Heart right ventricle (tissue), 16 donors: Measurements from ENCODE around the gene TBC1D2B. TPM values are rescaled to one million over a fixed set of nuclear protein-coding genes. Genes with fewer than 3 reads are reported as not detected.

Experiments used
- ATAC-seq, 8 donors: fragments of 200-7000 bp; cut with Tn5 transposase; one replicate each; pipeline ENCODE4 v1.9.1; 2020; ENCODE audit warnings: mild to moderate bottlenecking in 8 of 8, moderate library complexity in 8 of 8, moderate number of reproducible peaks in 1 of 8
- DNase-seq, 2 donors: peaks; one replicate each; pipeline ENCODE4 v3.0.0-alpha.2; 2020
- H3K27ac ChIP-seq, 10 donors: fragments of 200-600 bp; sonication (generic) in 2 of 10; one replicate each; pipeline versions ENCODE4 v1.5.0 to v1.8.0; 2020 to 2022; ENCODE audit warnings: mild to moderate bottlenecking in 3 of 10
- H3K27me3 ChIP-seq, 7 donors: fragments of 200-600 bp; one replicate each; pipeline ENCODE4 v1.8.0; 2021 to 2022; ENCODE audit warnings: mild to moderate bottlenecking in 2 of 7
- H3K36me3 ChIP-seq, 9 donors: fragments of 200-600 bp; sonication (generic) in 1 of 9; one replicate each; pipeline versions ENCODE4 v1.5.0 to v1.8.0; 2020 to 2022; ENCODE audit warnings: mild to moderate bottlenecking in 2 of 9
- H3K4me1 ChIP-seq, 9 donors: fragments of 200-600 bp; sonication (generic) in 1 of 9; one replicate each; pipeline versions ENCODE4 v1.5.0 to v1.8.0; 2020 to 2022; ENCODE audit warnings: mild to moderate bottlenecking in 4 of 9
- H3K4me3 ChIP-seq, 10 donors: fragments of 200-600 bp; sonication (generic) in 2 of 10; one replicate each; pipeline versions ENCODE4 v1.5.0 to v1.8.0; 2020 to 2022; ENCODE audit warnings: mild to moderate bottlenecking in 7 of 10, moderate library complexity in 2 of 10
- H3K9me3 ChIP-seq, 11 donors: fragments of 200-600 bp in 10 of 11; sonication (generic) in 2 of 11; one replicate each; pipeline versions ENCODE4 v1.5.0 to v1.8.0; 2013 to 2022; ENCODE audit warnings: mild to moderate bottlenecking in 2 of 11, control low read depth in 1 of 11, moderate library complexity in 1 of 11
- CTCF ChIP-seq, 9 donors: fragments of 200-600 bp; sonication (generic) in 2 of 9; IDR thresholded peaks; one replicate each; pipeline versions ENCODE4 v1.5.0 to v1.8.0; 2021 to 2022; ENCODE audit warnings: antibody characterized with exemption in 9 of 9, mild to moderate bottlenecking in 5 of 9, moderate library complexity in 1 of 9
- WGBS, 2 donors: extraction: QIAGEN DNeasy Blood & Tissue Kit; methylation state at CpG; one replicate each; pipeline ENCODE4 v1.1.7; 2013; ENCODE audit warnings: inconsistent platforms in 1 of 2; 5-methylcytosine and 5-hydroxymethylcytosine counted together
- intact Hi-C, 10 donors: fragments of 100-400 bp; cut with DNase I; formaldehyde crosslinking; loops; one replicate each; pipeline versions ENCODE4 v1.11.1 to v1.14.2; 2022
- polyA plus RNA-seq, 2 donors: library from polyadenylated mRNA; stranded (reverse); fragments of 200-250 nt; gene quantifications; one replicate each; pipeline ENCODE4 v1.2.3, GENCODE V29; 2013
- total RNA-seq, 10 donors: library from RNA; stranded (reverse); fragmentation: NEBNext Ultra II Directional in 3 of 10; extraction: Animal tissue kit (Norgen Biotek cat#: 25700) in 3 of 10; gene quantifications; one replicate each; pipeline versions ENCODE4 v1.2.1 to v1.2.4, GENCODE V29; 2021 to 2023
- donor health status: Arrhythmogenic right ventricular cardiomyopathy.
- donor health status: ischemic (EF 13 %, LVEDD 7.1; RV severe dilation, severe dysfunction).
- donor health status: healthy with polysubstance abuse.
- donor health status: DM: no; HTN: yes; CAD: no.
- donor health status: DM: no; HTN: no; CAD: no.
- donor health status: ischemic (EF 25% LVEDD 6.9; RV normal size, moderate dysfunction).
- donor health status: ischemic (EF 25% LVEDD 5.7; RV mildly dilated, moderate dysfunction).
- donor health status: healthy.
- donor health status: DM: yes; HTN: yes; CAD: no.
- donor health status: Ischemic cardiomyopathy.
- donor health status: ischemic (EF 35%, LVEDD 5.7; RV mildly dilated, moderate dysfunction).
- donor health status: nonischemic (EF 11% LVEDD 7.7; RV severe dilation, severe dysfunction).
- donor health status: DM: yes; HTN: yes; CAD: no.
- donor health status: PGD.
- donor health status: ischemic (EF 29% LVEDD 5.4; RV normal size, mild dysfunction).
- donor health status: nonischemic (EF 23%, LVEDD 6.1; RV moderate dilation, normal function).

TBC1D2B gene
- total and polyA plus RNA-seq, 12 donors, result 4.7 to 20.8 (median 9.6) TPM

GRCh38 chr15:78018946-78019644 lies 58.4 kb downstream of the TBC1D2B start:
- no peak for TF ChIP-seq CTCF (IDR thresholded peaks at IDR 0.05)
- intact Hi-C loops, result no loop called here
- Histone ChIP-seq H3K36me3 (peaks cover 0 to 91% (median 12%) of the 10 kb centered on the region in 9 donors), H3K4me1 (peaks cover 0 to 32% (median 13%) of the 10 kb centered on the region in 9 donors), H3K27me3 (no peaks in the 10 kb centered on the region), H3K27ac (peak overlapping the region in 2 of 10 donors; percentile 13 to 78), H3K9me3 (no peaks in the 10 kb centered on the region), H3K4me3 (no peak overlapping the region)
- ATAC-seq (peak in 3 of 8 donors; percentile 9 to 49 (median 38)), DNase-seq (no peak)
- WGBS, 2 donors, result 73% methylated on average over 11 of the region's 11 CpGs

GRCh38 chr15:78018445-78018844 lies 59.1 kb downstream of the TBC1D2B start:
- Histone ChIP-seq H3K4me1 (peaks cover 0 to 25% (median 7%) of the 10 kb centered on the region in 9 donors), H3K27ac (peak overlapping the region in 2 of 10 donors; percentile 13 to 78), H3K9me3 (no peaks in the 10 kb centered on the region), H3K27me3 (no peaks in the 10 kb centered on the region), H3K36me3 (peaks cover 0 to 91% (median 12%) of the 10 kb centered on the region in 9 donors), H3K4me3 (no peak overlapping the region)
- 68% methylated on average over 4 of the region's 4 CpGs for WGBS, 2 donors
- no peak for TF ChIP-seq CTCF (IDR thresholded peaks at IDR 0.05)
- intact Hi-C loops, result no loop called here
- DNase-seq, result no peak
- ATAC-seq, result no peak

GRCh38 chr15:78016860-78017259 lies 60.7 kb downstream of the TBC1D2B start:
- no peak for TF ChIP-seq CTCF (IDR thresholded peaks at IDR 0.05)
- peak in 2 of 8 donors; percentile 30 to 35 for ATAC-seq
- H3K4me1 ChIP-seq, result peaks cover 0 to 16% (median 4%) of the 10 kb centered on the region in 9 donors
- no peaks in the 10 kb centered on the region for H3K9me3 ChIP-seq
- peaks cover 0 to 91% (median 22%) of the 10 kb centered on the region in 9 donors for H3K36me3 ChIP-seq
- 20 to 29% methylated on average over 1 of the region's 1 CpG for WGBS, 2 donors
- H3K27ac ChIP-seq, result no peak overlapping the region
- intact Hi-C loops, result no loop called here
- no peak overlapping the region for H3K4me3 ChIP-seq
- DNase-seq, result no peak
- H3K27me3 ChIP-seq, result no peaks in the 10 kb centered on the region

- peaks cover 0 to 10% (median 9%) of the 10 kb centered on the region in 9 donors for H3K4me1 ChIP-seq
- no peak overlapping the region for H3K27ac ChIP-seq
- intact Hi-C loops, result no loop called here
- H3K27me3 ChIP-seq, result no peaks in the 10 kb centered on the region
- WGBS, 2 donors, result 92 to 95% methylated on average over 8 of the region's 8 CpGs
- H3K4me3 ChIP-seq, result no peak overlapping the region
- DNase-seq (no peak), ATAC-seq (no peak)
- H3K36me3 ChIP-seq, result peaks cover 0 to 100% (median 24%) of the 10 kb centered on the region in 9 donors
- no peak for TF ChIP-seq CTCF (IDR thresholded peaks at IDR 0.05)
- H3K9me3 ChIP-seq, result no peaks in the 10 kb centered on the region
Observed at GRCh38 chr15:78012643-78013077, 64.9 kb downstream of the TBC1D2B start.
